IMR-90 (cell line): ENCODE measurements around the gene UBXN11. TPM values are rescaled to one million over a fixed set of nuclear protein-coding genes. Genes with fewer than 3 reads are reported as not detected.

Source experiments
- ATAC-seq: fragments of 200-7000 bp; cut with Tn5 transposase; 2 replicates; pipeline ENCODE4 v1.9.1; 2020; ENCODE audit warnings: low read depth, mild to moderate bottlenecking, moderate library complexity
- BruUV-seq: library from RNA; stranded (reverse); fragments of 400-500 nt; replicated peaks from 2 replicates; lab custom pipeline; 2021; lab: Mats Ljungman, UMichigan
- CTCF ChIA-PET: fragments of 300-600 bp; formaldehyde crosslinking; extraction: SDS; loops from one replicate; lab custom pipeline; 2021; ENCODE audit warnings: antibody characterized with exemption; lab: Yijun Ruan, JAX
- POLR2A ChIA-PET: fragments of 300-600 bp; sonication (Branson Sonifier 250); formaldehyde crosslinking; loops from one replicate; lab custom pipeline; 2022; ENCODE audit warnings: antibody characterized with exemption; ENCODE audit not compliant: unreplicated experiment; lab: Charles Lee
- DNase-seq: peaks from one replicate; pipeline ENCODE4 v3.0.0; 2013
- H2AFZ ChIP-seq: replicated peaks from 2 replicates; pipeline ENCODE3; 2013; ENCODE audit warnings: low read length, mild to moderate bottlenecking; ENCODE audit not compliant: poor library complexity
- H2AK5ac ChIP-seq: 2 replicates; pipeline ENCODE4 v1.6.1; 2013; ENCODE audit warnings: low read depth, low read length, inconsistent platforms
- H2AK9ac ChIP-seq: replicated peaks from 2 replicates; pipeline ENCODE3; 2013; ENCODE audit warnings: mild to moderate bottlenecking, low read depth, low read length, moderate library complexity; ENCODE audit not compliant: poor library complexity
- H2BK120ac ChIP-seq: 2 replicates; pipeline ENCODE4 v1.6.1; 2013; ENCODE audit warnings: low read depth, low read length, inconsistent platforms
- H2BK15ac ChIP-seq: 3 replicates; pipeline ENCODE4 v1.6.1; 2013; ENCODE audit warnings: low read depth, low read length, inconsistent platforms
- H2BK20ac ChIP-seq: 2 replicates; pipeline ENCODE4 v1.6.1; 2013; ENCODE audit warnings: low read depth, mild to moderate bottlenecking, inconsistent platforms, low read length, moderate library complexity
- H2BK5ac ChIP-seq: 2 replicates; pipeline ENCODE4 v1.6.1; 2013; ENCODE audit warnings: mild to moderate bottlenecking, low read depth, low read length, inconsistent platforms; ENCODE audit not compliant: poor library complexity, severe bottlenecking
- H3K14ac ChIP-seq: replicated peaks from 2 replicates; pipeline ENCODE4 v1.6.1; 2013; ENCODE audit warnings: low read depth, low read length, inconsistent platforms
- H3K18ac ChIP-seq: 2 replicates; pipeline ENCODE4 v1.6.1; 2013; ENCODE audit warnings: low read depth, low read length, control low read depth
- H3K23ac ChIP-seq: 2 replicates; pipeline ENCODE4 v1.6.1; 2013; ENCODE audit warnings: low read depth, low read length, inconsistent platforms
- H3K27ac ChIP-seq: 2 replicates; pipeline ENCODE4 v1.5.1; 2013; ENCODE audit warnings: mild to moderate bottlenecking, control low read depth, low read length; ENCODE audit not compliant: insufficient read depth
- H3K27me3 ChIP-seq: 2 replicates; pipeline ENCODE4 v1.6.1; 2013; ENCODE audit warnings: low read length; ENCODE audit not compliant: control insufficient read depth, insufficient read depth
- H3K36me3 ChIP-seq: 2 replicates; pipeline ENCODE4 v1.6.1; 2013; ENCODE audit warnings: low read length, mixed read lengths; ENCODE audit not compliant: control insufficient read depth, insufficient read depth
- H3K4ac ChIP-seq: 2 replicates; pipeline ENCODE4 v1.6.1; 2013; ENCODE audit warnings: low read depth, low read length, inconsistent platforms
- H3K4me1 ChIP-seq: 2 replicates; pipeline ENCODE4 v1.6.1; 2013; ENCODE audit warnings: low read length, mixed read lengths; ENCODE audit not compliant: control insufficient read depth, insufficient read depth
- H3K4me2 ChIP-seq: 2 replicates; pipeline ENCODE4 v1.6.1; 2013; ENCODE audit warnings: low read depth, mild to moderate bottlenecking, control low read depth, low read length, moderate library complexity
- H3K4me3 ChIP-seq: 2 replicates; pipeline ENCODE4 v1.5.1; 2013; ENCODE audit warnings: low read depth, mild to moderate bottlenecking, control low read depth, low read length, moderate library complexity; ENCODE audit not compliant: insufficient read depth
- H3K56ac ChIP-seq: 2 replicates; pipeline ENCODE4 v1.6.1; 2013; ENCODE audit warnings: low read length, inconsistent platforms; ENCODE audit not compliant: insufficient read depth; ENCODE audit errors: extremely low read depth
- H3K79me1 ChIP-seq, 2 experiments: 2 replicates each; pipeline ENCODE4 v1.6.1; 2013; ENCODE audit warnings: low read length in 2 of 2, inconsistent platforms in 1 of 2, low read depth in 1 of 2
- H3K9ac ChIP-seq: 2 replicates; pipeline ENCODE4 v1.6.1; 2013; ENCODE audit warnings: low read depth, low read length, control low read depth
- H3K9me1 ChIP-seq: 2 replicates; pipeline ENCODE4 v1.6.1; 2013; ENCODE audit warnings: low read length, inconsistent platforms; ENCODE audit not compliant: insufficient read depth
- H3K9me3 ChIP-seq: 2 replicates; pipeline ENCODE4 v1.6.1; 2013; ENCODE audit warnings: low read length; ENCODE audit not compliant: control insufficient read depth, insufficient read depth
- H4K20me1 ChIP-seq: 2 replicates; pipeline ENCODE4 v1.6.1; 2013; ENCODE audit warnings: low read length, inconsistent platforms; ENCODE audit not compliant: insufficient read depth
- H4K5ac ChIP-seq: 2 replicates; pipeline ENCODE4 v1.6.1; 2013; ENCODE audit warnings: mild to moderate bottlenecking, low read depth, low read length, control low read depth
- H4K8ac ChIP-seq, 2 experiments: 2 replicates each; pipeline ENCODE4 v1.6.1; 2013; ENCODE audit warnings: low read depth in 2 of 2, low read length in 2 of 2, control low read depth in 1 of 2, inconsistent platforms in 1 of 2
- H4K91ac ChIP-seq: 2 replicates; pipeline ENCODE4 v1.6.1; 2013; ENCODE audit warnings: low read depth, low read length, inconsistent platforms; ENCODE audit not compliant: insufficient read depth
- MXI1 ChIP-seq: IDR thresholded peaks from 2 replicates; pipeline ENCODE4 v1.6.1; 2012; ENCODE audit warnings: low read depth, mild to moderate bottlenecking, low read length, moderate library complexity, borderline replicate concordance
- RCOR1 ChIP-seq: IDR thresholded peaks from 2 replicates; pipeline ENCODE4 v1.6.1; 2012; ENCODE audit warnings: mild to moderate bottlenecking, low read length, improper control_type of control experiment; ENCODE audit not compliant: insufficient replicate concordance
- RFX5 ChIP-seq: IDR thresholded peaks from 2 replicates; pipeline ENCODE4 v1.8.0; 2012; ENCODE audit warnings: low read depth, mild to moderate bottlenecking, low read length, moderate library complexity
- WGBS, 2 experiments: methylation state at CpG; one replicate each; pipeline versions ENCODE4 v1.1.5 to v1.1.7; 2013; ENCODE audit warnings: missing lambda C conversion rate in 2 of 2; ENCODE audit not compliant: insufficient read length in 1 of 2; ENCODE audit errors: extremely low coverage in 2 of 2; 5-methylcytosine and 5-hydroxymethylcytosine counted together
- dilution Hi-C: fragments of 300-500 bp; cut with HindIII; formaldehyde crosslinking; loops from one replicate; pipeline ENCODE4 v1.14.3; 2018; ENCODE audit warnings: low sequenced_read_pairs; ENCODE audit not compliant: unreplicated experiment
- in situ Hi-C: fragments of 300-500 bp; cut with MboI; formaldehyde crosslinking; loops from 3 replicates; pipeline ENCODE4 v1.14.3; 2019; ENCODE audit warnings: low sequenced_read_pairs, inconsistent platforms, mixed read lengths
- intact Hi-C: fragments of 100-400 bp; cut with micrococcal nuclease; formaldehyde crosslinking; loops from 2 replicates; pipeline ENCODE4 v1.10.0; 2022
- polyA plus RNA-seq, 3 experiments: library from polyadenylated mRNA; depleted of rRNA; stranded (reverse); fragments of >200 nt; gene quantifications; 2 replicates each; pipeline ENCODE4 v1.2.3, GENCODE V29; 2012; ENCODE audit warnings: low replicate concordance in 1 of 3
- total RNA-seq: library from RNA; depleted of rRNA; stranded (reverse); fragments of >200 nt; gene quantifications from 2 replicates; pipeline ENCODE4 v1.2.3, GENCODE V29; 2012
- TF ChIP-seq, protein P1 (sequence below): fragments of 150-350 bp; IDR thresholded peaks from 2 replicates; pipeline ENCODE4 v1.6.1; 2017; ENCODE audit warnings: mild to moderate bottlenecking, antibody characterized with exemption, low read length, low read depth
- TF ChIP-seq, protein P2 (sequence below): fragments of 150-350 bp; IDR thresholded peaks from 2 replicates; pipeline ENCODE4 v1.6.1; 2016; ENCODE audit warnings: low read depth, mild to moderate bottlenecking, low read length, moderate library complexity, borderline replicate concordance

The UBXN11 gene
- total and polyA plus RNA-seq, 2 of the 4 experiments (the other 2 are of a cell fraction): 5.2 to 17.0 TPM

DNA sequence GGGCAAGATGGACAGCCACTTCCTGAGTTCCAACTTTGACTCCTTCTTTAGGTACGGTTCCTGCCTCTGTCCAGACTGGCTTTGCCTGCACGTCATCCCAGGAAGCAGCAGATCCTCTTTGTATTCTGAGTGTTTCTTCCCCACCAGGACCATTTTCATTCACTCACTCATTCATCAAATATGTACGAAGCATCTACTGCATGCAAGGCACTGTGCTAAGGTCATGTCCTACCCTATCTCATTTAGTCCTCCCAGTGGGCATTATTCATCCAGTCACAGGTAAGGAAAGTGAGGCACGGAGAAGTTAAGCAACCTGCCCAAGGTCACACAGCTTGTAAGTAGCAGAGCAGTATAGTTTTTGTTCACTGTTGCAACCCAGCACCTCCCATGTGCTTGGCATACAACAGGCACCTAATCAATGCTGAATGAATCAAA, 33.6 kb upstream of the UBXN11 start:
- H2BK120ac ChIP-seq: no peak overlapping the region
- H2BK20ac ChIP-seq: no peak overlapping the region
- no peak overlapping the region for H2AK5ac ChIP-seq
- no peak overlapping the region for H3K27ac ChIP-seq
- ATAC-seq: no peak
- no peak overlapping the region for H4K8ac ChIP-seq
- ChIA-PET POLR2A (no interaction called here), CTCF (no interaction called here)
- H3K4me2 ChIP-seq: no peak overlapping the region
- peaks cover 64% of the 10 kb centered on the region for H3K27me3 ChIP-seq
- H3K23ac ChIP-seq: no peak overlapping the region
- no TSS peak for BruUV-seq
- H4K91ac ChIP-seq: no peak overlapping the region
- no peak overlapping the region for H3K4me3 ChIP-seq
- H4K20me1 ChIP-seq: no peaks in the 10 kb centered on the region
- no peak overlapping the region for H3K56ac ChIP-seq
- no peak overlapping the region for H2BK5ac ChIP-seq
- no peak overlapping the region for H3K4ac ChIP-seq
- in situ Hi-C loops: no loop called here
- H3K4me1 ChIP-seq: peaks cover 4% of the 10 kb centered on the region; the same call in 1 of the 2 replicates
- dilution Hi-C loops: no loop called here
- H3K79me1 ChIP-seq: no peaks in the 10 kb centered on the region
- H3K9me3 ChIP-seq: no peaks in the 10 kb centered on the region
- no peak overlapping the region for H2AK9ac ChIP-seq
- no peak overlapping the region for H4K5ac ChIP-seq
- H3K9ac ChIP-seq: no peak overlapping the region
- TF ChIP-seq RCOR1 (no peak), RFX5 (no peak), MXI1 (no peak)
- TF ChIP-seq, protein P1, sequence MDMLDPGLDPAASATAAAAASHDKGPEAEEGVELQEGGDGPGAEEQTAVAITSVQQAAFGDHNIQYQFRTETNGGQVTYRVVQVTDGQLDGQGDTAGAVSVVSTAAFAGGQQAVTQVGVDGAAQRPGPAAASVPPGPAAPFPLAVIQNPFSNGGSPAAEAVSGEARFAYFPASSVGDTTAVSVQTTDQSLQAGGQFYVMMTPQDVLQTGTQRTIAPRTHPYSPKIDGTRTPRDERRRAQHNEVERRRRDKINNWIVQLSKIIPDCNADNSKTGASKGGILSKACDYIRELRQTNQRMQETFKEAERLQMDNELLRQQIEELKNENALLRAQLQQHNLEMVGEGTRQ: no peak
- TF ChIP-seq, protein P2, sequence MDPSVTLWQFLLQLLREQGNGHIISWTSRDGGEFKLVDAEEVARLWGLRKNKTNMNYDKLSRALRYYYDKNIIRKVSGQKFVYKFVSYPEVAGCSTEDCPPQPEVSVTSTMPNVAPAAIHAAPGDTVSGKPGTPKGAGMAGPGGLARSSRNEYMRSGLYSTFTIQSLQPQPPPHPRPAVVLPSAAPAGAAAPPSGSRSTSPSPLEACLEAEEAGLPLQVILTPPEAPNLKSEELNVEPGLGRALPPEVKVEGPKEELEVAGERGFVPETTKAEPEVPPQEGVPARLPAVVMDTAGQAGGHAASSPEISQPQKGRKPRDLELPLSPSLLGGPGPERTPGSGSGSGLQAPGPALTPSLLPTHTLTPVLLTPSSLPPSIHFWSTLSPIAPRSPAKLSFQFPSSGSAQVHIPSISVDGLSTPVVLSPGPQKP: no peak
- H3K9me1 ChIP-seq: no peaks in the 10 kb centered on the region
- no peak for DNase-seq
- no CpG with 5 or more reads among the region's 4 CpGs for WGBS, 2 experiments
- H2BK15ac ChIP-seq: no peak overlapping the region
- no peaks in the 10 kb centered on the region for H3K36me3 ChIP-seq
- no peak overlapping the region for H2AFZ ChIP-seq
- H3K18ac ChIP-seq: no peak overlapping the region
- no peak overlapping the region for H3K14ac ChIP-seq
- intact Hi-C loops: no loop called here
